WTC11 (cell line): ENCODE results near the gene GGCX.

Source experiments
- CREB1 ChIP-seq: sonication (generic); formaldehyde crosslinking; IDR thresholded peaks from 2 replicates; pipeline ENCODE4 v1.8.0; 2023; ENCODE audit warnings: mild to moderate bottlenecking, missing genetic modification reagents
- TF ChIP-seq, protein P1 (sequence below): sonication (generic); formaldehyde crosslinking; IDR thresholded peaks from 2 replicates; pipeline ENCODE4 v1.8.0; 2022; ENCODE audit warnings: mild to moderate bottlenecking, missing genetic modification reagents
- TF ChIP-seq, protein P2 (sequence below): fragments of 200-600 bp; IDR thresholded peaks from 2 replicates; pipeline ENCODE4 v1.8.0; 2022; ENCODE audit warnings: antibody characterized with exemption
- TF ChIP-seq, protein P3 (sequence below): sonication (generic); formaldehyde crosslinking; IDR thresholded peaks from 2 replicates; pipeline ENCODE4 v1.8.0; 2022; ENCODE audit warnings: mild to moderate bottlenecking, missing genetic modification reagents
- TF ChIP-seq, protein P4 (sequence below): sonication (generic); formaldehyde crosslinking; IDR thresholded peaks from 2 replicates; pipeline ENCODE4 v1.8.0; 2022; ENCODE audit warnings: mild to moderate bottlenecking, missing genetic modification reagents
- TF ChIP-seq, protein P5 (sequence below): sonication (generic); formaldehyde crosslinking; conservative IDR thresholded peaks from 2 replicates; pipeline ENCODE4 v1.8.1; 2022; ENCODE audit warnings: mild to moderate bottlenecking, missing genetic modification reagents

DNA sequence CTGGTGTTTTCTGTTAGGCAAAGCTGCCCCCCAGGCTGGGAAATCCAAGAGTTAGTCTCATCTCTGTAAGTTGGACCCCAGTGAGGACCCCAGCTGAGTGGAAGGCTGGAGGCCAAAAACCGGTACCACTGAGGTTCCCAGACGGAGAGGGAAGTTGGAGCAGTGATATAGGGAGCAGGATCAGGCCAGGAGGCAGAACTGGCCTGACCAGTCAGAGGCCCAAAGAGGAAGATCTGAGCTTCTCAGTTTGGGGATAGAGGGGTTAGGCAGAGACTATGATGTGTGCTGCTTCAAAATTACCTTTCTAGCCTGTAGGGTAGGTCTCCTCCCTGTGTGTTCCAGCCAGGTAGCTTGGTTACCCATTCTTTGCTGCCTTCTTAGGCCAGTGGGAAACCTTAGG is 29.7 kb upstream of the GGCX start:
- TF ChIP-seq, protein P1, sequence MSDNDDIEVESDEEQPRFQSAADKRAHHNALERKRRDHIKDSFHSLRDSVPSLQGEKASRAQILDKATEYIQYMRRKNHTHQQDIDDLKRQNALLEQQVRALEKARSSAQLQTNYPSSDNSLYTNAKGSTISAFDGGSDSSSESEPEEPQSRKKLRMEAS (CRISPR knock-in tag): no peak
- TF ChIP-seq, protein P2, sequence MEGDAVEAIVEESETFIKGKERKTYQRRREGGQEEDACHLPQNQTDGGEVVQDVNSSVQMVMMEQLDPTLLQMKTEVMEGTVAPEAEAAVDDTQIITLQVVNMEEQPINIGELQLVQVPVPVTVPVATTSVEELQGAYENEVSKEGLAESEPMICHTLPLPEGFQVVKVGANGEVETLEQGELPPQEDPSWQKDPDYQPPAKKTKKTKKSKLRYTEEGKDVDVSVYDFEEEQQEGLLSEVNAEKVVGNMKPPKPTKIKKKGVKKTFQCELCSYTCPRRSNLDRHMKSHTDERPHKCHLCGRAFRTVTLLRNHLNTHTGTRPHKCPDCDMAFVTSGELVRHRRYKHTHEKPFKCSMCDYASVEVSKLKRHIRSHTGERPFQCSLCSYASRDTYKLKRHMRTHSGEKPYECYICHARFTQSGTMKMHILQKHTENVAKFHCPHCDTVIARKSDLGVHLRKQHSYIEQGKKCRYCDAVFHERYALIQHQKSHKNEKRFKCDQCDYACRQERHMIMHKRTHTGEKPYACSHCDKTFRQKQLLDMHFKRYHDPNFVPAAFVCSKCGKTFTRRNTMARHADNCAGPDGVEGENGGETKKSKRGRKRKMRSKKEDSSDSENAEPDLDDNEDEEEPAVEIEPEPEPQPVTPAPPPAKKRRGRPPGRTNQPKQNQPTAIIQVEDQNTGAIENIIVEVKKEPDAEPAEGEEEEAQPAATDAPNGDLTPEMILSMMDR: no peak
- TF ChIP-seq, protein P3, sequence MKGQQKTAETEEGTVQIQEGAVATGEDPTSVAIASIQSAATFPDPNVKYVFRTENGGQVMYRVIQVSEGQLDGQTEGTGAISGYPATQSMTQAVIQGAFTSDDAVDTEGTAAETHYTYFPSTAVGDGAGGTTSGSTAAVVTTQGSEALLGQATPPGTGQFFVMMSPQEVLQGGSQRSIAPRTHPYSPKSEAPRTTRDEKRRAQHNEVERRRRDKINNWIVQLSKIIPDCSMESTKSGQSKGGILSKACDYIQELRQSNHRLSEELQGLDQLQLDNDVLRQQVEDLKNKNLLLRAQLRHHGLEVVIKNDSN (CRISPR knock-in tag): no peak
- no peak for TF ChIP-seq CREB1
- TF ChIP-seq, protein P4, sequence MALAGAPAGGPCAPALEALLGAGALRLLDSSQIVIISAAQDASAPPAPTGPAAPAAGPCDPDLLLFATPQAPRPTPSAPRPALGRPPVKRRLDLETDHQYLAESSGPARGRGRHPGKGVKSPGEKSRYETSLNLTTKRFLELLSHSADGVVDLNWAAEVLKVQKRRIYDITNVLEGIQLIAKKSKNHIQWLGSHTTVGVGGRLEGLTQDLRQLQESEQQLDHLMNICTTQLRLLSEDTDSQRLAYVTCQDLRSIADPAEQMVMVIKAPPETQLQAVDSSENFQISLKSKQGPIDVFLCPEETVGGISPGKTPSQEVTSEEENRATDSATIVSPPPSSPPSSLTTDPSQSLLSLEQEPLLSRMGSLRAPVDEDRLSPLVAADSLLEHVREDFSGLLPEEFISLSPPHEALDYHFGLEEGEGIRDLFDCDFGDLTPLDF (CRISPR knock-in tag): no peak
- TF ChIP-seq, protein P5, sequence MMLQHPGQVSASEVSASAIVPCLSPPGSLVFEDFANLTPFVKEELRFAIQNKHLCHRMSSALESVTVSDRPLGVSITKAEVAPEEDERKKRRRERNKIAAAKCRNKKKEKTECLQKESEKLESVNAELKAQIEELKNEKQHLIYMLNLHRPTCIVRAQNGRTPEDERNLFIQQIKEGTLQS (CRISPR knock-in tag): no peak
